HUES64 (cell line): Measurements from ENCODE around the gene TRIB2.

Experiments
- H3K27ac ChIP-seq: 2 replicates; pipeline ENCODE4 v1.7.0; 2013; ENCODE audit warnings: low read depth, low read length, inconsistent platforms
- H3K27me3 ChIP-seq: 2 replicates; pipeline ENCODE4 v1.6.1; 2013; ENCODE audit warnings: mild to moderate bottlenecking, low read length; ENCODE audit not compliant: insufficient read depth
- H3K36me3 ChIP-seq: 2 replicates; pipeline ENCODE4 v1.6.1; 2013; ENCODE audit warnings: mild to moderate bottlenecking, low read length; ENCODE audit not compliant: insufficient read depth
- H3K4me1 ChIP-seq: 2 replicates; pipeline ENCODE4 v1.6.1; 2013; ENCODE audit warnings: mild to moderate bottlenecking, low read length, moderate library complexity; ENCODE audit not compliant: insufficient read depth
- H3K4me3 ChIP-seq: 2 replicates; pipeline ENCODE4 v1.5.1; 2013; ENCODE audit warnings: mild to moderate bottlenecking, low read length, moderate library complexity
- H3K9ac ChIP-seq: 2 replicates; pipeline ENCODE4 v1.6.1; 2013; ENCODE audit warnings: mild to moderate bottlenecking, low read depth, low read length
- H3K9me3 ChIP-seq: 2 replicates; pipeline ENCODE4 v1.6.1; 2013; ENCODE audit warnings: low read depth, low read length; ENCODE audit not compliant: insufficient read depth
- WGBS: fragments of 150-250, 120-280 bp; methylation state at CpG from one replicate; pipeline ENCODE4 v1.1.7; 2013; ENCODE audit warnings: missing lambda C conversion rate; 5-methylcytosine and 5-hydroxymethylcytosine counted together

Gene TRIB2

DNA sequence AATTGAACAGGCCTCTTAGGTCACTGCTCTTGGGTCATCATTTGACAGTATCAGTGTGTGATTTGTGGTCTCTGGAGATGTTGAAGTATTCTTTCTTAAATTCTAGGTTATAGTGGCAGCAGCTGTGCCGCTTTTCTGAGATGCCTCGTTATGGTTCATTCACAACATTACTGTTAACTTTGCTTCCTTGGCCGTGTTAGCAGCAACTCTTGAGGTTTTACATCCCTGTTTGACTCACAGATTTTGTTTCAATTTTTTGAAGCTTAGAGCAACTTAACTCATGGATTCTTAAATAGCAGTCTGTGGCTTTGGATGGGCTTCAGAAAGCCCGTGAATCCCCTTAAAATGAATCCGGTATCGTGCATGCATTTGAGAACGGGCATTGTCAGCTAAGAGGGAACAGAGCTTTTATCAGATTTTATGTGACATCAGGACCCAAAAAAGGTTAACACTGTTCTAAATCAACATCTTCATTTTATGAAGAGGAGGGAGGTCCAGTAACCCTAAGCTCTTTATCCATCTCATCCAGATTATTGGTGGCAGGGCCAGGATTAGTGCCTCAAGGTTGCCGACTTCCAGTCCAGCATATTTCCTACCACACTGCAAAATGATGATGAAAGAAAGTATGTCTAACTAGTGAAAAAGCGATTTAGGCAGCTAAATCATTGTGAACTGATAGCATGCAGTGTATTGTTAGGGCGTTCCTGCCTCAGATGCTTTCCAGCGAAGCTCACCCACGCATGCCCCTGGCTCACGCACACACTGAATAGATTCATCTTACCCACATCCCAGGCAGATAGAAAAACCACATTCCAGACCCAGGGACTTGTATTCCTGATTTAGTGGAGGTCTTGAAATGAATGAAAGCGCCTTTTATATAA, 5.1 kb downstream of the TRIB2 start:
- Histone ChIP-seq H3K36me3 (peaks cover 40% of the 10 kb centered on the region), H3K27me3 (peaks cover 11% of the 10 kb centered on the region), H3K27ac (no peak overlapping the region), H3K4me1 (peaks cover 27% of the 10 kb centered on the region), H3K9ac (no peak overlapping the region), H3K4me3 (peak overlapping the region; percentile 95; the same call in 1 of the 2 replicates), H3K9me3 (no peaks in the 10 kb centered on the region)
- WGBS = 92% methylated on average over 11 of the region's 14 CpGs

- H3K4me3 ChIP-seq = no peak overlapping the region
- peaks cover 49% of the 10 kb centered on the region for H3K36me3 ChIP-seq
- H3K4me1 ChIP-seq = peaks cover 27% of the 10 kb centered on the region
- no peaks in the 10 kb centered on the region for H3K9me3 ChIP-seq
- H3K9ac ChIP-seq = no peak overlapping the region
- peaks cover 11% of the 10 kb centered on the region for H3K27me3 ChIP-seq
- no peak overlapping the region for H3K27ac ChIP-seq
- 96% methylated on average over 7 of the region's 7 CpGs for WGBS
Observed at GRCh38 chr2:12722447-12723316, 5.9 kb downstream of the TRIB2 start.

- no peak overlapping the region for H3K27ac ChIP-seq
- peaks cover 27% of the 10 kb centered on the region for H3K4me1 ChIP-seq
- 97% methylated on average over 8 of the region's 8 CpGs for WGBS
- no peak overlapping the region for H3K4me3 ChIP-seq
- peaks cover 61% of the 10 kb centered on the region for H3K36me3 ChIP-seq
- no peak overlapping the region for H3K9ac ChIP-seq
- H3K9me3 ChIP-seq = no peaks in the 10 kb centered on the region
- H3K27me3 ChIP-seq = peaks cover 11% of the 10 kb centered on the region; the same call in 1 of the 2 replicates
Observed at GRCh38 chr2:12723736-12724463, 7.2 kb downstream of the TRIB2 start.

DNA sequence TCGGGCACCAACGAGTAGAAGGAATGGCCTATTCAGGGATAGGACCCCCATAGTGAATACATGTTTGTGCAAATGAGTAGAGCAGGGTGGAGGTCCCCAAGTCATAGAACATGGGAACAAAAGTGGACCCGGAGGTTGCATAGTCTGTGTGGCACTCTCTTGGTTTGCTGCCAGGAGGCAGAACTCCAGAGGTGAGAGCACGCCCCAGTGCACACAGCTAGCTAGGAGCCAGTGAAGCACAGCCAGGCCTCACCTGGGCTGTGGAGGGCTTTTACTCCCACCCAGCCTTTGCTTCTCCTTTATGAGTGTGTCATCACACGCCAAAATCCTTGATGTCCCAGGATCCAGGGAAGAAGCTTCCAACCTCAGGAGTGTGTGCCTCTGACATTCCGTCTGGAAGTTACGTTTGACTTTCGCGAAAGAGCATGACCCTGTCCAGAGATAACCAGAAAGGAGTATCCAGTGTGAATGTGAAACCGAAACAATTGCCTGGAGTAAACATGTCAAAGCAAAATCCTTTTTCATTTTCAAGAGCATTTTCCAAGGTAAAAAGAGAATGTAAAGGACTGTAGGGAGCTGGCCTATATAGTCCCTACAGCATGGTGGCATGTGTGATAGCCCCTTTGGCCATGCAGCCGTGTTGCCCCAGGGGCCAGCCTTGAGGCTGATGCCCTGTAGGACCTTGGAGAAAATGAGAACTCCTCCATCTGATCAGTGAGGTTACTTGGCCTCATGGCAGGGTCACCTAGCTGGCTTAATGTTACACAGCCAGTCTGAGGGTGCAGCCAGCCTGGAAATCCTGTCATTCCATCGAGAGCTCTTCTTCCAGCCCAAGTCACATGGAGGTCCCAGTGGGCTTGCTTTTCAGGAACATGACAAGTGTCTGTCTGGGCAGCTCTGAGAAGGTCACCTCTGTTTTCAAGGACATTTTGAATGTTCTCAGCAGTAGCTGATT, 8.8 kb downstream of the TRIB2 start:
- peaks cover 3% of the 10 kb centered on the region; the same call in 1 of the 2 replicates for H3K27me3 ChIP-seq
- no peak overlapping the region for H3K9ac ChIP-seq
- peaks cover 77% of the 10 kb centered on the region for H3K36me3 ChIP-seq
- H3K4me3 ChIP-seq = no peak overlapping the region
- H3K9me3 ChIP-seq = no peaks in the 10 kb centered on the region
- WGBS = 95% methylated on average over 12 of the region's 12 CpGs
- H3K27ac ChIP-seq = no peak overlapping the region
- peaks cover 17% of the 10 kb centered on the region for H3K4me1 ChIP-seq

- no peak overlapping the region for H3K9ac ChIP-seq
- no peaks in the 10 kb centered on the region for H3K9me3 ChIP-seq
- no peak overlapping the region for H3K27ac ChIP-seq
- H3K4me1 ChIP-seq = peaks cover 9% of the 10 kb centered on the region
- H3K36me3 ChIP-seq = peaks cover 85% of the 10 kb centered on the region
- H3K4me3 ChIP-seq = no peak overlapping the region
- 100% methylated on average over 1 of the region's 2 CpGs for WGBS
- no peaks in the 10 kb centered on the region for H3K27me3 ChIP-seq
Observed at GRCh38 chr2:12726271-12726670, 9.5 kb downstream of the TRIB2 start.

DNA sequence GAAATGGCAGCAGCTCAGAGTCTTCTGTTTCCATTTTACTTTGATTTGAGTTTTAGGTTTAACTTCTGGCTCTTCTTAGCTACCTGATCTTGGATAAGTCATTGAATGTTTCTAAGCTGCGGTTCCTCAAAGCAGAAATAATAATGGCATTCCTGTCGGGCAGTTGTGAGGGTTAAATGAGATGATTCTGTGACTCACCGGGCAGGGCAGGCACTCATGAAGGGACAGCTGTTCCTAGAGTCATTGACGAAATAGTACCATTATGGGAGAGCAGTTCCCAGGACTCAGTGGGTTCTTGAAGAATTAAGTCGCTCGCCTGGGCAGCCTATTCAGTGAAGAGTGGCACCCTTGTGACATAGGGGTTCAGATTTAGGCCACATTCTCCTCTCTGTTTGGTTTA, 10.3 kb downstream of the TRIB2 start:
- H3K4me3 ChIP-seq = no peak overlapping the region
- H3K9ac ChIP-seq = no peak overlapping the region
- 96% methylated on average over 6 of the region's 6 CpGs for WGBS
- no peaks in the 10 kb centered on the region for H3K27me3 ChIP-seq
- peaks cover 87% of the 10 kb centered on the region for H3K36me3 ChIP-seq
- no peak overlapping the region for H3K27ac ChIP-seq
- peaks cover 1% of the 10 kb centered on the region for H3K4me1 ChIP-seq
- H3K9me3 ChIP-seq = no peaks in the 10 kb centered on the region

DNA sequence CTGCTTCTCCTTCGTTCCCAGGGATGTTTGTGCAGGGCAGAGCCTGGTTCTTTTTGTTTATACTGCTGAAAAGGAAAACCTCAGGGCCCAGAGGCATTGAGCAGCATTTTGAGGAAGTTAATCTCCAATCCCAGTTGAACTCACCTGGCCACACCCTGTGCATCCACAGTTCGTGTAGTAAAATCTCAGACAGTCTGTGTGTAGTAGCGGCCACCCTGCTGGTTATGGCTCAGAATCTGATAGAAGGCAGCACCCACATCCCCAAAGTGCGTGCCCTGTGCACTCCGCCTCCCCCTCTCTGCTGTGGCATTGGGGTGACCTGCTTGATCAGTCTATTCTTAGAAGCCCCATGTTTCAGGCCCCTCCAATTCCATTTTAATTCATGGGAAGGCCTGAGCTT, 10.9 kb downstream of the TRIB2 start:
- peaks cover 87% of the 10 kb centered on the region for H3K36me3 ChIP-seq
- no peaks in the 10 kb centered on the region for H3K9me3 ChIP-seq
- H3K27ac ChIP-seq = no peak overlapping the region
- H3K4me1 ChIP-seq = no peaks in the 10 kb centered on the region; the same call in 1 of the 2 replicates
- H3K9ac ChIP-seq = no peak overlapping the region
- no peak overlapping the region for H3K4me3 ChIP-seq
- WGBS = 96% methylated on average over 5 of the region's 5 CpGs
- H3K27me3 ChIP-seq = no peaks in the 10 kb centered on the region

DNA sequence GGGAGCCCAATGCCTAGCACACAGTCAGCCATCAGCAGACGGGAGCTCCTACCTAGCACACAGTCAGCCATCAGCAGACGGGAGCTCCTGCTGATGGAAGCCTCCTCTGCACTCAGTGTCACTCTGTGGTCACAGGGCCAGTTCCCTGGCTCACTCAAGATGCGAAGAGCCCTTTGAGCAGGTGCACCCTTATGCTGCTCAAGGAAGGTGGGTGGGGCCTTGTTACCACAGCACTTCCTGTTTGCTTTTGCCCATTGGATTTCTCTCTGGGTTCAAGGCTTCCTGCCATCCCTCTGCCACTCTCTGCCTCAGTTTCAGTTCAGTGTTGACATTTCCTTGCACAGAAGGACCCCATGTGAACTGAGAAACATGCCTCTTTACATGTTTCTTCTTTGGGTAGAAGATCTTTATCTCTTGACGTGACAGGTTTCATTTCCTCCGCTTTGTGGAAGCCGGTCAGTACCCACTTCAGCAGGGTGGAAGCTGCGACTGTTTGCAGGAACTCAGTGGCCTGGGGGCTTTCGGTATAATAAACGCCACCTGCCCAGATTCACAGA, 11.6 kb downstream of the TRIB2 start:
- no peak overlapping the region for H3K27ac ChIP-seq

GRCh38 chr2:12730265-12730664, 13.5 kb downstream of the TRIB2 start:
- Histone ChIP-seq H3K4me1 (no peaks in the 10 kb centered on the region), H3K9ac (no peak overlapping the region), H3K36me3 (peaks cover 86% of the 10 kb centered on the region), H3K27ac (no peak overlapping the region), H3K9me3 (no peaks in the 10 kb centered on the region), H3K27me3 (no peaks in the 10 kb centered on the region), H3K4me3 (no peak overlapping the region)
- 99% methylated on average over 5 of the region's 5 CpGs for WGBS

More for the DNA sequence above, 11.6 kb downstream of the TRIB2 start:
- Histone ChIP-seq H3K27me3 (no peaks in the 10 kb centered on the region), H3K36me3 (peaks cover 87% of the 10 kb centered on the region), H3K4me1 (no peaks in the 10 kb centered on the region), H3K9ac (no peak overlapping the region), H3K9me3 (no peaks in the 10 kb centered on the region), H3K4me3 (no peak overlapping the region)
- 94% methylated on average over 9 of the region's 9 CpGs for WGBS
